OCI-LY1 (cell line): Measurements from ENCODE around the gene MYO18A.

Experiments
- H2AFZ ChIP-seq: fragments of 200-600 bp; sonication (generic), shearing (Covaris generic); 2 replicates; pipeline ENCODE4 v1.6.0; 2014; ENCODE audit warnings: antibody characterized with exemption, mild to moderate bottlenecking, low read length
- H3F3A ChIP-seq: fragments of 200-600 bp; sonication (generic), shearing (Covaris generic); 2 replicates; pipeline ENCODE4 v1.6.0; 2014; ENCODE audit warnings: mild to moderate bottlenecking, antibody characterized with exemption, low read length, moderate library complexity; ENCODE audit not compliant: insufficient read depth
- H3K27ac ChIP-seq: fragments of 200-600 bp; sonication (generic); 2 replicates; pipeline ENCODE4 v1.5.1; 2014; ENCODE audit warnings: low read length, mixed run types, mild to moderate bottlenecking, low read depth; ENCODE audit not compliant: poor library complexity, severe bottlenecking
- H3K27me3 ChIP-seq: fragments of 200-600 bp; sonication (generic); 2 replicates; pipeline ENCODE4 v1.6.0; 2014; ENCODE audit warnings: antibody characterized with exemption, mild to moderate bottlenecking, low read length, moderate library complexity; ENCODE audit not compliant: insufficient read depth
- H3K36me3 ChIP-seq: fragments of 200-600 bp; sonication (generic); 2 replicates; pipeline ENCODE4 v1.6.1; 2014; ENCODE audit warnings: mild to moderate bottlenecking, antibody characterized with exemption, low read length, moderate library complexity, mixed read lengths; ENCODE audit not compliant: insufficient read depth
- H3K4me1 ChIP-seq: fragments of 200-600 bp; sonication (generic); 2 replicates; pipeline ENCODE4 v1.5.1; 2014; ENCODE audit warnings: mild to moderate bottlenecking, low read length, moderate library complexity; ENCODE audit not compliant: insufficient read depth, severe bottlenecking
- H3K4me2 ChIP-seq: fragments of 200-600 bp; sonication (generic), shearing (Covaris generic); 2 replicates; pipeline ENCODE4 v1.6.1; 2014; ENCODE audit warnings: low read length
- H3K4me3 ChIP-seq: fragments of 200-600 bp; sonication (generic); 2 replicates; pipeline ENCODE4 v1.5.1; 2014; ENCODE audit warnings: low read length, low read depth, mild to moderate bottlenecking, mixed read lengths; ENCODE audit not compliant: poor library complexity, severe bottlenecking
- H3K79me2 ChIP-seq: fragments of 200-600 bp; shearing (Covaris generic); 2 replicates; pipeline ENCODE4 v1.6.1; 2016; ENCODE audit warnings: mixed run types, low read length, mixed read lengths; ENCODE audit not compliant: insufficient read depth
- H3K9ac ChIP-seq: fragments of 200-600 bp; sonication (generic), shearing (Covaris generic); 2 replicates; pipeline ENCODE4 v1.6.1; 2014; ENCODE audit warnings: mild to moderate bottlenecking, low read length, mixed read lengths
- H3K9me2 ChIP-seq: fragments of 200-600 bp; sonication (generic), shearing (Covaris generic); 2 replicates; pipeline ENCODE4 v1.6.1; 2014; ENCODE audit warnings: low read depth, mild to moderate bottlenecking, low read length, mixed read lengths
- H3K9me3 ChIP-seq: fragments of 200-600 bp; shearing (Covaris generic); 2 replicates; pipeline ENCODE4 v1.6.1; 2014; ENCODE audit warnings: low read length, mixed read lengths
- H4K20me1 ChIP-seq: fragments of 200-600 bp; sonication (generic), shearing (Covaris generic); 2 replicates; pipeline ENCODE4 v1.6.0; 2016; ENCODE audit warnings: mild to moderate bottlenecking, low read length; ENCODE audit not compliant: insufficient read depth
- EZH2 ChIP-seq: fragments of 200-600 bp; sonication (generic), shearing (Covaris generic); IDR thresholded peaks from 2 replicates; pipeline ENCODE4 v1.8.0; 2017; ENCODE audit warnings: borderline replicate concordance, mixed run types, mild to moderate bottlenecking, antibody characterized with exemption, low read length, moderate library complexity, mixed read lengths
- TF ChIP-seq, protein P1 (sequence below): fragments of 200-600 bp; sonication (generic), shearing (Covaris generic); IDR thresholded peaks from 2 replicates; pipeline ENCODE4 v1.5.1; 2017; ENCODE audit warnings: mild to moderate bottlenecking, antibody characterized with exemption, low read length, moderate library complexity, mixed read lengths

MYO18A gene

DNA sequence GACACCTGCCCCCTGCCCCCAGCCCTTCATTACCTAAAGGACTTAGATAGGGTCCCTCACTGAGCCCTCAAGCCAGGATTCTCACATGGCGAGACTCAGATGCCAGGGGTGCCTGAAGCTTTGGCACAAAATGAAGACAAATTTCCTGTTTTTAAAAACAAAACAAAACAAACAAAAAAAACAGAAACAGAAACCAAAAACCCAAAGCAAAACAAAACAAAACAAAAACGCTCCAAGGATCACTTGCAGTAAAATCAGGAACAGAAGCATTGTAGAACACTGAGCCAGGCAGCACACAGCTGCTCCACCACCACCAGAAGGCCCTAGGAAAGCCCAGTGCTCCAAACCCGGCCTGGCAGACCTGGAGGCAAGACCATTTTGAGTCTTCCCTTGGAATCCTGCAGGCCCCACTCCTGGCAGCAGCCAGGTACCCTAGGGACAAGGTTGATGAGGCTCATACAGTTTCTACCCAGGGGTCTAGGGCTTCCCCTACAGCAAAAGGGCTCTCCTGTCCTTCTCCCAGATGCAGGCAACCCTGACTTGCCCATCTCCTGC, 20.8 kb downstream of the MYO18A start:
- peaks cover 36% of the 10 kb centered on the region for H3K4me1 ChIP-seq
- no peaks in the 10 kb centered on the region for H3K27me3 ChIP-seq
- H3K4me3 ChIP-seq, result no peak overlapping the region
- H3K9ac ChIP-seq, result no peak overlapping the region; the same call in 1 of the 2 replicates
- H2AFZ ChIP-seq, result no peak overlapping the region
- no peak overlapping the region for H3K27ac ChIP-seq
- no peaks in the 10 kb centered on the region for H4K20me1 ChIP-seq
- H3K4me2 ChIP-seq, result no peak overlapping the region
- TF ChIP-seq, protein P1, sequence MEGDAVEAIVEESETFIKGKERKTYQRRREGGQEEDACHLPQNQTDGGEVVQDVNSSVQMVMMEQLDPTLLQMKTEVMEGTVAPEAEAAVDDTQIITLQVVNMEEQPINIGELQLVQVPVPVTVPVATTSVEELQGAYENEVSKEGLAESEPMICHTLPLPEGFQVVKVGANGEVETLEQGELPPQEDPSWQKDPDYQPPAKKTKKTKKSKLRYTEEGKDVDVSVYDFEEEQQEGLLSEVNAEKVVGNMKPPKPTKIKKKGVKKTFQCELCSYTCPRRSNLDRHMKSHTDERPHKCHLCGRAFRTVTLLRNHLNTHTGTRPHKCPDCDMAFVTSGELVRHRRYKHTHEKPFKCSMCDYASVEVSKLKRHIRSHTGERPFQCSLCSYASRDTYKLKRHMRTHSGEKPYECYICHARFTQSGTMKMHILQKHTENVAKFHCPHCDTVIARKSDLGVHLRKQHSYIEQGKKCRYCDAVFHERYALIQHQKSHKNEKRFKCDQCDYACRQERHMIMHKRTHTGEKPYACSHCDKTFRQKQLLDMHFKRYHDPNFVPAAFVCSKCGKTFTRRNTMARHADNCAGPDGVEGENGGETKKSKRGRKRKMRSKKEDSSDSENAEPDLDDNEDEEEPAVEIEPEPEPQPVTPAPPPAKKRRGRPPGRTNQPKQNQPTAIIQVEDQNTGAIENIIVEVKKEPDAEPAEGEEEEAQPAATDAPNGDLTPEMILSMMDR, result no peak
- no peak for TF ChIP-seq EZH2
- H3F3A ChIP-seq, result no peaks in the 10 kb centered on the region; the same call in 1 of the 2 replicates
- H3K9me3 ChIP-seq, result no peaks in the 10 kb centered on the region
- H3K79me2 ChIP-seq, result no peaks in the 10 kb centered on the region
- H3K36me3 ChIP-seq, result no peaks in the 10 kb centered on the region
- H3K9me2 ChIP-seq, result no peaks in the 10 kb centered on the region

- Histone ChIP-seq H3K27ac (no peak overlapping the region), H3K9ac (no peak overlapping the region), H3F3A (no peaks in the 10 kb centered on the region; the same call in 1 of the 2 replicates), H3K27me3 (no peaks in the 10 kb centered on the region), H3K9me3 (no peaks in the 10 kb centered on the region), H3K4me3 (no peak overlapping the region), H2AFZ (no peak overlapping the region), H4K20me1 (no peaks in the 10 kb centered on the region), H3K36me3 (no peaks in the 10 kb centered on the region), H3K4me1 (peaks cover 36% of the 10 kb centered on the region), H3K79me2 (no peaks in the 10 kb centered on the region), H3K4me2 (no peak overlapping the region), H3K9me2 (no peaks in the 10 kb centered on the region)
- no peak for TF ChIP-seq EZH2
- TF ChIP-seq, protein P1, result no peak
Measured at GRCh38 chr17:29158488-29159275, 21.5 kb downstream of the MYO18A start.

DNA sequence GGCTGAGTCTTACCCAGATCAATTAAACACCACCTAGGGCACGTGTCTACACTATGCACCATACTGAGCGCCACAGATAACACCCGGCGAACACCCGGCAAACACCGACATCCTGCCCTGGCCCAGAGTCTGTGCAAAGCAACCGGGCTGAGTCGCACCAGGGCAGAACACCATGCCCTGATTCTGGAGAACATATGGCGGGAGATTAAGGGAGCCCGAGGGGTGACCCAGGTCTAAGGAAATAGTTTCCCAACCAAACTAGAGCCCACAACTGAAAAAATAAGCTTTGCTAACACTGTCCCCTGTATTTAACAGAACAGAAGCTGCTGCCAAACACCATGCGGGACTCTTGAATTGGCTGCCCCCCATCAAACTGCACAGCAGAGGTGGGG, 22.1 kb downstream of the MYO18A start:
- Histone ChIP-seq H3K9me2 (no peaks in the 10 kb centered on the region), H3K9me3 (no peaks in the 10 kb centered on the region), H3F3A (no peaks in the 10 kb centered on the region; the same call in 1 of the 2 replicates), H3K4me3 (no peak overlapping the region), H3K4me1 (peaks cover 36% of the 10 kb centered on the region), H4K20me1 (no peaks in the 10 kb centered on the region), H3K79me2 (no peaks in the 10 kb centered on the region), H3K27ac (no peak overlapping the region), H3K4me2 (no peak overlapping the region), H3K36me3 (no peaks in the 10 kb centered on the region), H2AFZ (no peak overlapping the region), H3K27me3 (no peaks in the 10 kb centered on the region), H3K9ac (no peak overlapping the region)
- TF ChIP-seq EZH2, result no peak
- TF ChIP-seq, protein P1, result no peak
